A549 (cell line): Measurements from ENCODE around the gene RAB10.

Experiments used
- BHLHE40 ChIP-seq: IDR thresholded peaks from 2 replicates; pipeline ENCODE4 v1.6.1; 2012; ENCODE audit warnings: low read depth, low read length, inconsistent platforms
- EHMT2 ChIP-seq: fragments of 200-600 bp; sonication (generic); IDR thresholded peaks from 2 replicates; pipeline ENCODE4 v1.6.1; 2016; ENCODE audit warnings: antibody characterized with exemption, low read depth, mild to moderate bottlenecking, moderate library complexity
- ELK1 ChIP-seq: fragments of 150-350 bp; IDR thresholded peaks from 2 replicates; pipeline ENCODE4 v1.6.1; 2014; ENCODE audit warnings: low read depth, mild to moderate bottlenecking, low read length
- EP300 ChIP-seq, 2 experiments: fragments of >200 bp; sonication (Bioruptor Twin); formaldehyde crosslinking; IDR thresholded peaks; 2 replicates in 1 of 2; 3 replicates in 1 of 2; pipeline ENCODE4 v1.6.1; 2016 to 2017
- MYC ChIP-seq: IDR thresholded peaks from 2 replicates; pipeline ENCODE4 v1.6.1; 2012; ENCODE audit warnings: mild to moderate bottlenecking, inconsistent platforms, low read length, improper control_type of control experiment, borderline replicate concordance
- POLR2A ChIP-seq: IDR thresholded peaks from 2 replicates; pipeline ENCODE4 v1.6.1; 2012; ENCODE audit warnings: mild to moderate bottlenecking, low read length
- RAD21 ChIP-seq, 2 experiments: fragments of >200 bp in 1 of 2; sonication (Bioruptor Twin) in 1 of 2; formaldehyde crosslinking in 1 of 2; IDR thresholded peaks in 1 of 2; conservative IDR thresholded peaks in 1 of 2; 2 replicates in 1 of 2; 3 replicates in 1 of 2; pipeline ENCODE4 v1.6.1; 2012 to 2018; ENCODE audit warnings: inconsistent platforms in 1 of 2
- REST ChIP-seq: fragments of 200-600 bp; sonication (generic); IDR thresholded peaks from 2 replicates; pipeline ENCODE4 v1.6.1; 2016; ENCODE audit warnings: antibody characterized with exemption, mild to moderate bottlenecking, moderate library complexity
- TF ChIP-seq, protein P1 (sequence below): fragments of >200 bp; sonication (Bioruptor Twin); formaldehyde crosslinking; IDR thresholded peaks from 3 replicates; pipeline ENCODE4 v1.5.1; 2016
- TF ChIP-seq, protein P2 (sequence below): IDR thresholded peaks from 2 replicates; pipeline ENCODE4 v1.6.1; 2012

DNA sequence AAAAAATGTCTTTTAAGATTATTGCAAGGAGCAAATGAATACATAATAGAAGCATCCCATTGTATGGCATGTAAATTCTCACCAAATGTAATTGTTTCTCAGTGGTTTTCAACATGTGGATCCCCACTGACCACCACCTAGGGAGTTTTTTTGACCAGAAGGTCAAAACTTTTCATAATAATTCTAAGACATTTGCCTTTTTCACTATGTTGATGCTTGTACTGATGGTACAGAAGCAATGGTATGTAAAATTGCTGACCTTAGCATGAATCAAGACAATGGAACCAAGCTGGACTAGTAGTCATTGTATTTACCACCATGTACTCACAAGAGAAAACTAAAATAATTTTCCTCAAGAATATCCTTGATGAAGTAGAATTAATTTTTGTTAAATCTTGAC is 36.8 kb downstream of the RAB10 start:
- TF ChIP-seq POLR2A (no peak), MYC (no peak), ELK1 (no peak), RAD21 (conservative IDR thresholded peaks at IDR 0.05 in 1 of 2, IDR thresholded peaks at IDR 0.05 in 1 of 2) (no peak), BHLHE40 (no peak), REST (no peak), EHMT2 (no peak), EP300 (IDR thresholded peaks at IDR 0.05) (no peak)
- TF ChIP-seq, protein P1, sequence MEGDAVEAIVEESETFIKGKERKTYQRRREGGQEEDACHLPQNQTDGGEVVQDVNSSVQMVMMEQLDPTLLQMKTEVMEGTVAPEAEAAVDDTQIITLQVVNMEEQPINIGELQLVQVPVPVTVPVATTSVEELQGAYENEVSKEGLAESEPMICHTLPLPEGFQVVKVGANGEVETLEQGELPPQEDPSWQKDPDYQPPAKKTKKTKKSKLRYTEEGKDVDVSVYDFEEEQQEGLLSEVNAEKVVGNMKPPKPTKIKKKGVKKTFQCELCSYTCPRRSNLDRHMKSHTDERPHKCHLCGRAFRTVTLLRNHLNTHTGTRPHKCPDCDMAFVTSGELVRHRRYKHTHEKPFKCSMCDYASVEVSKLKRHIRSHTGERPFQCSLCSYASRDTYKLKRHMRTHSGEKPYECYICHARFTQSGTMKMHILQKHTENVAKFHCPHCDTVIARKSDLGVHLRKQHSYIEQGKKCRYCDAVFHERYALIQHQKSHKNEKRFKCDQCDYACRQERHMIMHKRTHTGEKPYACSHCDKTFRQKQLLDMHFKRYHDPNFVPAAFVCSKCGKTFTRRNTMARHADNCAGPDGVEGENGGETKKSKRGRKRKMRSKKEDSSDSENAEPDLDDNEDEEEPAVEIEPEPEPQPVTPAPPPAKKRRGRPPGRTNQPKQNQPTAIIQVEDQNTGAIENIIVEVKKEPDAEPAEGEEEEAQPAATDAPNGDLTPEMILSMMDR = no peak
- TF ChIP-seq, protein P2, sequence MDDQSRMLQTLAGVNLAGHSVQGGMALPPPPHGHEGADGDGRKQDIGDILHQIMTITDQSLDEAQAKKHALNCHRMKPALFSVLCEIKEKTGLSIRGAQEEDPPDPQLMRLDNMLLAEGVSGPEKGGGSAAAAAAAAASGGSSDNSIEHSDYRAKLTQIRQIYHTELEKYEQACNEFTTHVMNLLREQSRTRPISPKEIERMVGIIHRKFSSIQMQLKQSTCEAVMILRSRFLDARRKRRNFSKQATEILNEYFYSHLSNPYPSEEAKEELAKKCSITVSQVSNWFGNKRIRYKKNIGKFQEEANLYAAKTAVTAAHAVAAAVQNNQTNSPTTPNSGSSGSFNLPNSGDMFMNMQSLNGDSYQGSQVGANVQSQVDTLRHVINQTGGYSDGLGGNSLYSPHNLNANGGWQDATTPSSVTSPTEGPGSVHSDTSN = no peak
